ENCODE results near the gene PNPLA7.
"Not testable (repeated sequence)": the region's sequence is repeated elsewhere in the genome, so short reads cannot be mapped to it uniquely, and the experiment has no call there.

PNPLA7 gene

GRCh38 chr9:137458194-137459151 lies 91.7 kb downstream of the PNPLA7 start:
- peak; percentile 52 for DNase-seq

DNA sequence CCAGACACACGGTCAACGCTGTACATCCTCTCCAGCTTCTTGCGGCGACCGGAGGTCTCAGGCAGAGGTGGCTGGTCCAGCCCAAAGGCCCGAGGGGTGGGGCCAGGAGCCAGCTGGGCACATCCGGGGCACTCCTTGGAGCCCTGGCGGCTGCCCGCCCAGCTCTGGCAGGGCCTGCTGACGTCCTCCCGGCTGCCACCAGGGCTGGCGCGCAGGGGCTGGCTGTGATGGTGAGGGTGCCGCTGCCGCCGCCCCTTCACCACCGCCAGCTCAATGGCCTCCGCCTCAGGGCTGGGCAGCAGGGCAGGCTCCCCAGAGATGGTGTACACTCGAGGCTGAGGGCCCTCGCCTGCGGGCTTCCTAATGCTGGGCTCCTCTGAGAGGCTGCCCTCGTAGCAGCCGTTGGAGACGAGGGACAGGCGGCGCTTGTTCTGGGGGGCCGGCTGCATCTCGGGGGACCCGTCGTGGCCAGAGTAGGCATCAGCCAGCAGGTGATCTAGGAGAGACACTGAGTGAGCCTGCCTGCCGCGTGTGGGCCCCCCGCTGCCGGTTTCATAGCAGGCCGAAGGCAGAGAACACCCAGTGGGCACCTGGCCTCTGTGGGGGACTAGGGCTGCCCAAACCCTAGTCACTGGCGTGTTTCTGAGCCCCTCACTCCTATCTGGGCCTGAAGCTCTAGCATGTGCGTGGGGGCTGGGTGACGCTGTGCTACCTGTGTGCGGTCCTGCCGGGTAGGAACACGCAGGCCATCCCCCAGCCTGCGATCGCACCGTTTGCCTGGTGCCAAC lies 92.6 kb downstream of the PNPLA7 start:
- no peak for DNase-seq

GRCh38 chr9:137456864-137457405 lies 93.3 kb downstream of the PNPLA7 start:
- DNase-seq, result no peak

DNA sequence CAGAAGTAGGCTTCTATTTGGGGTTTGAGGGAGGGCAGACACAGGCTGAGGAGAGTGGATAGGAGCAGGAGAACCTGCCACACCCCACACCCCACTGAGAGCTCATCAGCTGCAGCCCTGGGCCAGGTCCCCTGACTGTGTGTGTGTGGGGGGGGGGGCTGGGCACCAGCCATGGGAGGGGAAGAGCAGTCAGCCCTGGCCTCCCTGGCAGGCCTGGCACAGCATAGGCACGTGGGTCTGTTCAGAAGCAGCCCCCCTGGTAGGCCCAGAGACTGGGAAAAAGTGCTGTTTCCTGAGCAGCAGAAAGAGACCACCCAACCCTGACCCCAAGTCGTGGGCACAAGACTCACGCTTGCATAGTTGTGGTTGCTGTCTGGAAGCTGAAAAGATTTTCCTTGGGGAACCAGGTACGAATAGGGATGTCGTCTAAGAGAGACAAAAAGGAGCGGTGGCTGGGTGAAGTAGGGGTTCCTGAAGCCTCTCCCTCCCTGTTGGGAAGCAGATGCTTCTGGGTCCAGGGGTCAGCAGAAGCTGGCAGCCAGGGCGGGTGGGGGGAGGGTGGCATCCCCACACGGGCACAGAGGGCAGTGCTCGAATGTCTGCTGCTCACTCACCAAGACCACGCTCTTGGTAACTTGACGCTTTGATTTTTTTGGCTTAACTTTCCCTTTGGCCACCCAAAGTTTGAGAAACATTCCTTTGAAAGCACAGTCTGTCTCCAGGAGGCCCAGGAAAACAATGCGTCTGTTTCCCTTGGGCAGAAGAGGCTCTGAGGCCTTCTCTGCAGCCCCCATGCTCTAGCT lies 93.9 kb downstream of the PNPLA7 start:
- no peak for DNase-seq

- DNase-seq, result no peak
Measured at GRCh38 chr9:137455359-137455991, 94.7 kb downstream of the PNPLA7 start.

GRCh38 chr9:137454597-137455358 lies 95.4 kb downstream of the PNPLA7 start:
- no peak for DNase-seq

- no peak for DNase-seq
Measured at GRCh38 chr9:137454145-137454596, 96.0 kb downstream of the PNPLA7 start.

DNA sequence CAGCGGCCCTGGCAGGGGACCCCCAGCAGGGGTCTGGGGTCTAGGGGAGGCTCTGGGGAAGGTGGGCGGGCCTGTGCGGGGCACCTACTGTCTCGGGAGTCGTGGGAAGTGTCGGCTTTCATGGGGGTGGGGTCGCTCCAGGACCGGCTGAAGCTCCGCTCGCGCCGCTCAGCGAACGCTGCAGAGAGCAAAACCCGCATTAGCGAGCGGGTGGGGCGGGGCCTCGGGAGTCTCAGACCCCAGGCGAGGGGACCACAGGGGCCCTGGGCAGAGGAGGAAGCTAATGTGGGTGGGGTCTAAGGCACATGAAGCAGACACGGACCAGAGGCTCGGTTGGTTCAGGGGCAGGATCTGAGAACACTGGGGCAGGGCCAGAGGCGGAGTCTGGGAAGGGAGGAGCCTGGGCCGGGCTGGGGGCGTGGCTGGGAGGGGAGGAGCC lies 96.5 kb downstream of the PNPLA7 start:
- DNase-seq, result no peak

DNA sequence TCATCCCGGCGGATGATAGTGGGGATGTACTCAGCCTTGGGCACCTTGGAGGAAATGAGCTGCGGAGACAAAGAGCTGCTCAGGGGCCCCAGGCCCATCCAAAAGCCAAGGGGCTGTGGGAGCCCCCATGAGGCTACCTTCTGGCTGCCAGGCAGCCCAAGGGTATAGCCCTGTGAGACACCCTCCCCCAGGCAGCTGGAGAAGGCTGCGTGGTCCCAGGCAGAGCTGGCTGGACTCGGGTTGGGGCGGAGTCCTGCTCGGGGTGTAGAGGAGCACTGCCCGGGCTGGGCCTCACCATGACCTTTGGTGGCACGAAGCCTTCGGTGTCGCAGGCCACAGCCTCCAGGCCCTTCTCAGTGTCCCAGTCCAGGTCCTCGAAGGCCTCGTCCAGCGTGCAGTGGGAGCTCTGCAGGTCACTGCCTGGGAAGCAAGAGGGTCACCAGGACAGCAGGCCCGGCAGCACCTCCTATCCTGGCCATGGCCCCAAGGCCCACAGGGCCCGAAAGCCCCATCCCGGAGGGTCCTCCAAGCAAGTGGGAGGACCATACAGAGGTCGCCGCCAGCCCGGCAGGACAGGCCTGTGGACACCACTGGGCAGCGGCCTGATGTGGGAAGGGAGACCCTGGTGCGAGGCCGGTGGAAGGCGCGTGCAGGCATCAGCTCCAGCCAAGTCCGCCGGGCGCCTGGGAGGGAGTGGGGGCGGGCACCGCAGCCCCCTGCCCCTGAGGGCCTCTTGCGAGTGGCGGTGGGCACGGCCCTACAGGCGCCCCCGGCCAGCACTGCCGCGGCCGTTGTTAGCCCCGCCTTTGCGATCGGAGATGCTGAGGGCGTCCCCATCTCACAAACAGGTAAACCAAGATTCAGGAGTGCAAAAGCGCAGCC lies 97.2 kb downstream of the PNPLA7 start:
- DNase-seq, result no peak

DNA sequence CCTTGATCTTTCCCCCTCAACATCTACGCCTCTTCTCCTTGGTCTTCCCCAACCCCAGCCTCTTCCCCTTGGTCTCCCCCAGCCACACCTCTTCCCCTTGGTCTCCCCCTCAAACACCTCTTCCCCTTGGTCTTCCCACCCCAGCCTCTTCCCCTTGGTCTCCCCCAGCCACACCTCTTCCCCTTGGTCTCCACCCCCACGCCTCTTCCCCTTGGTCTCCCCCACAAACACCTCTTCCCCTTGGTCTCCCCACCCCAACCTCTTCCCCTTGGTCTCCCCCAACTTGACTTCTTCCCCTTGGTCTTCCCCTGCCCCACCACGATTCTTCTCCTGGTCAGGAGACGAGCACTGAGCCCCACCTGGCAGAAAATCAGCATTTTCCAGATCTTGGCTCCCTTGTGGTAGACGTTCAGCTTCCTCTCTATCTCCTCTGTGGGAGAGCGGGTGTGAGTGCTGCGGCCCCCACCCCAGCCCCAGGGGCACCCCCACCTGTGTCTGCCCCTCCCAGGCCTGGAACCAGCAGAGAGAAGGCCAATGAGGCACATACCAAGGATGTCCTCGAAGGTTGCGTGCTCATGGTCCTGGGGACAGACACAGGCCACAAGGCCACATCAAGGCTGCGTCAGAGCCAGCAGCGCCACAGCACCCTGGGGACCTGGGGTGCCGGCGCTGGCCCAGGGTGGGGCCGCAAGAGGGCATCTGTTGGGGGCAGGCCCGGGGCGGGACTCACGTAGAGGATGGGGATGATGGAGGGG lies 98.0 kb downstream of the PNPLA7 start:
- no peak for DNase-seq

GRCh38 chr9:137451264-137452005 lies 98.8 kb downstream of the PNPLA7 start:
- DNase-seq, result not testable (repeated sequence)

DNA sequence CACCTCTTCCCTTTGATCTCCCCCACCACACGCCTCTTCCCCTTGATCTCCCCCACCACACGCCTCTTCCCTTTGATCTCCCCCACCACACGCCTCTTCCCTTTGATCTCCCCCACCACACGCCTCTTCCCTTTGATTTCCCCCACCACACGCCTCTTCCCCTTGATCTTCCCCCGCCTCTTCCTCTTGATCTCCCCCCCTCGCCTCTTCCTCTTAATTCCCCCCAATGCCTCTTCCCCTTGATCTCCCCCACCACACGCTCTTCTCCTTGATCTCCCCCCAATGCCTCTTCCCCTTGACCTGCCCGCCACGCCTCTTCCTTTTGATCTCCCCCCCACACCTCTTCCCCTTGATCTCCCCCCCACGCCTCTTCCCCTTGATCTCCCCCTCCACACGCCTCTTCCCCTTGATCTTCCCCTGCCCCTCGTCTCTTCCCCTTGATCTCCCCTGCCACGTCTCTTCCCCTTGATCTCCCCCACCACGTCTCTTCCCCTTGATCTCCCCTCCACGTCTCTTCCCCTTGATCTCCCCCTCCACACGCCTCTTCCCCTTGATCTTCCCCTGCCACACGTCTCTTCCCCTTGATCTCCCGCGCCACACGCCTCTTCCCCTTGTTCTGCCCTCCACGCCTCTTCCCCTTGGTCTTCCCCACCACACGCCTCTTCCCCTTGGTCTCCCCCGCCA lies 99.5 kb downstream of the PNPLA7 start:
- not testable (repeated sequence) for DNase-seq

GRCh38 chr9:137449931-137450538 lies 100.2 kb downstream of the PNPLA7 start:
- no peak for DNase-seq

DNA sequence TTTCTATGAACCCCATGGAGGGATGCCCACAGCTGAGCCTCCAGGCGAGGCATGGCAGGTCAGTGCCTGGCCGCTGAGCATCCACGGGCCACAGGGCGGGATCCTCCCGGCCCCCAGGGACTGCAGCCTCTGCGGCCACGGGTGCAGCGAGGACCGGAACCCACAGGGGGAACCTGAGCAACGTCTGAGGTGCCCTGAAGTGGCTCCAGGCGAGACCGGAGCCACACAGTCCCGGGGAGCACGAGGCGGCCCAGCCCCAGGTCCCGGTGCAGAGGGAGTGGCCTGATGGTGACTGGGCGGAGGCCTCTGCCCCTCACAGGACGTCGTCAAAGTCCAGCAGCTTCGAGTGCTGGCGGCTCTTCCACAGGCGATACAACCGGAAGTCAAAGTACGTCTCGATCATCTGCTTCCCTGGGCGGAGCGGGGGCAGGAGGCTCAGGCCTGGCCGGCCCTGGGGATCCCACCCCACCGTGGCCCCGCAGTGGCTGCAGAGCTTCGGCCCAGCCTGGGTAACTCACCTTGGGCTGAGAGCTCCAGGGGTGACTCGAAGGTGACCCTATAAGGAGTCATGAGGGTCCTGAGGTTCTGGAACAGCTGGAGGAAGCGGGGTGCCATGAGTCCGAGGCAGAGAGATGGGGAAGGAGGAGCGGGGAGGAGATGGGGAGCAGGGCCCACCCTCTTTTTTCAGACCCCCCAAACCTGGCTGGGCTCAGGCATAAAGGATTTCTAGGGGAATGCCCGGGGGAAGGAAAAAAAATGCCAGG lies 100.9 kb downstream of the PNPLA7 start:
- DNase-seq, result no peak

- DNase-seq, result no peak
Measured at GRCh38 chr9:137448602-137448962, 101.6 kb downstream of the PNPLA7 start.

DNA sequence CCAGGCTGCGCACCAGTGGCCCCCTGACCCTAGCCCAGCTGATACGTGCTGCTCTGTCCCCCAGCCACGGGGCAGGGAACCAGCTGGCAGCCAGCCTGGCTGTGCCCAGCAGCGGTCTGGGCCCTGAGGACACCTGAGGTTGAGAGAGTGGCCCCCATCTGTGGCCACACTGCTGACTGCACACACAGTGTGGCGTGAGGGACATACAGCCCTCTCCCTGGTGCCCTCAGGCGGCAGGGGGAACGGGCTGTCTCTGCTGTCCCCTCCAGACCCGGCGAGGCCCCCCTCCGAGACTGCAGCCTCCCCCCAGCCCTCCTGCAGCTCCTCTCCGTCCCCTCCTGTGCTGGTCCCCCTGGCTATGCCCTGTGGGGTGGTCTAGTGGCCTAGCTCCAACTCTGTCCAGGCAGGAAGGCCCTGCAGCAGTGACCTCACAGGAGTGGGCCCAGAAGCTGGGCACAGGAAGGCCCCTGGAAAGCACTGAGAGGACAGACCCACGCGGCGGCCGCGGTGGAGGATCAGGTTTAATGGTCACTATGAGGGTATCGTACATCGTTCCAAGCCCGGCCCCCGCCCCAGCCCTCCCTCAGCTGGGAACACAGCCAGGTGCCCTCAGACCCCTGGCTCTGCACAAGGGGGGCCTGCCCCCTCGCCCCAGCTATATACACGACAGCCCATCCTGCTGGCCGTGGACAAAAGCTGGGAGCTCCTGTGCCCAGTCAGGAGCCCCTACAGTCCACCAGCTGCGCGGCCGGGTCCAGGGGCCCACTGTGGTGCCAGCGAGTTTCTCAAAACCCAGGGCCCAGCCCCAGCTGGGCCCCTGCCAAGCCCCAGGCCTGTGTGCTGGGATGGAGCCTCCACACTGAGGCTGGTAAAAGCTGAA lies 102.2 kb downstream of the PNPLA7 start:
- DNase-seq, result no peak
